IPS-11a (cell line): ENCODE measurements around the gene SMKR1.
"Not testable (repeated sequence)": the region's sequence is repeated elsewhere in the genome, so short reads cannot be mapped to it uniquely, and the experiment has no call there.

Experiments
- H3K4me3 ChIP-seq: one replicate; pipeline ENCODE4 v1.5.1; 2013; ENCODE audit warnings: low read depth, low read length, control low read depth

The SMKR1 gene

GRCh38 chr7:129501760-129502707, at the start of gene SMKR1:
Gene SMKR1, plus strand, starts transcription at chr7:129502531. Its CDS starts 294 bp downstream, at chr7:129502825.
- H3K4me3 ChIP-seq, result peak within 1 kb of the TSS; percentile 56

- no peak overlapping the region for H3K4me3 ChIP-seq
These were observed 49.6 kb upstream of the SMKR1 start for GRCh38 chr7:129452589-129453231.

- no peak overlapping the region for H3K4me3 ChIP-seq
These were observed 48.7 kb upstream of the SMKR1 start for GRCh38 chr7:129453510-129454248.

GRCh38 chr7:129454249-129454551, 48.1 kb upstream of the SMKR1 start:
- no peak overlapping the region for H3K4me3 ChIP-seq

GRCh38 chr7:129456421-129456820, 45.9 kb upstream of the SMKR1 start:
- no peak overlapping the region for H3K4me3 ChIP-seq

- no peak overlapping the region for H3K4me3 ChIP-seq
These were observed 45.2 kb upstream of the SMKR1 start for GRCh38 chr7:129457101-129457500.

GRCh38 chr7:129458171-129458570, 44.2 kb upstream of the SMKR1 start:
- H3K4me3 ChIP-seq, result no peak overlapping the region

GRCh38 chr7:129461809-129462208, 40.5 kb upstream of the SMKR1 start:
- H3K4me3 ChIP-seq, result no peak overlapping the region

GRCh38 chr7:129462420-129462819, 39.9 kb upstream of the SMKR1 start:
- no peak overlapping the region for H3K4me3 ChIP-seq

- no peak overlapping the region for H3K4me3 ChIP-seq
These were observed 38.1 kb upstream of the SMKR1 start for GRCh38 chr7:129464194-129464593.

- H3K4me3 ChIP-seq, result no peak overlapping the region
These were observed 37.3 kb upstream of the SMKR1 start for GRCh38 chr7:129465080-129465479.

- no peak overlapping the region for H3K4me3 ChIP-seq
These were observed 35.5 kb upstream of the SMKR1 start for GRCh38 chr7:129466796-129467195.

- H3K4me3 ChIP-seq, result no peak overlapping the region
These were observed 34.2 kb upstream of the SMKR1 start for GRCh38 chr7:129468087-129468486.

- no peak overlapping the region for H3K4me3 ChIP-seq
These were observed 33.8 kb upstream of the SMKR1 start for GRCh38 chr7:129468547-129468946.

- no peak overlapping the region for H3K4me3 ChIP-seq
These were observed 32.4 kb upstream of the SMKR1 start for GRCh38 chr7:129469930-129470329.

- no peak overlapping the region for H3K4me3 ChIP-seq
These were observed 31.9 kb upstream of the SMKR1 start for GRCh38 chr7:129470411-129470810.

- H3K4me3 ChIP-seq, result no peak overlapping the region
These were observed 30.9 kb upstream of the SMKR1 start for GRCh38 chr7:129471402-129471827.

- H3K4me3 ChIP-seq, result not testable (repeated sequence)
These were observed 26.4 kb upstream of the SMKR1 start for GRCh38 chr7:129475931-129476330.

- not testable (repeated sequence) for H3K4me3 ChIP-seq
These were observed 25.9 kb upstream of the SMKR1 start for GRCh38 chr7:129476398-129476797.

- no peak overlapping the region for H3K4me3 ChIP-seq
These were observed 22.5 kb upstream of the SMKR1 start for GRCh38 chr7:129479831-129480230.

- no peak overlapping the region for H3K4me3 ChIP-seq
These were observed 21.5 kb upstream of the SMKR1 start for GRCh38 chr7:129480674-129481363.
